Measurements from ENCODE around the gene PLEKHG1. TPM values are rescaled to one million over a fixed set of nuclear protein-coding genes. Genes with fewer than 3 reads are reported as not detected.

The PLEKHG1 gene
- total and polyA plus RNA-seq, 4 donors: 3.0 to 11.9 (median 5.2) TPM

- H3K9me3 ChIP-seq (ENCODE audit: control insufficient read depth in 4 of 4, low read length in 3 of 4): no peaks in the 10 kb centered on the region
- H3K27me3 ChIP-seq (ENCODE audit: control insufficient read depth in 4 of 4, insufficient read depth in 4 of 4, low read length in 3 of 4): no peaks in the 10 kb centered on the region
- TF ChIP-seq HNF4G (IDR thresholded peaks at IDR 0.05) (no peak), YY1 (IDR thresholded peaks at IDR 0.05) (no peak), RXRA (IDR thresholded peaks at IDR 0.05) (no peak), MAX (IDR thresholded peaks at IDR 0.05) (no peak), JUND (IDR thresholded peaks at IDR 0.05) (no peak)
- TF ChIP-seq, protein P1, sequence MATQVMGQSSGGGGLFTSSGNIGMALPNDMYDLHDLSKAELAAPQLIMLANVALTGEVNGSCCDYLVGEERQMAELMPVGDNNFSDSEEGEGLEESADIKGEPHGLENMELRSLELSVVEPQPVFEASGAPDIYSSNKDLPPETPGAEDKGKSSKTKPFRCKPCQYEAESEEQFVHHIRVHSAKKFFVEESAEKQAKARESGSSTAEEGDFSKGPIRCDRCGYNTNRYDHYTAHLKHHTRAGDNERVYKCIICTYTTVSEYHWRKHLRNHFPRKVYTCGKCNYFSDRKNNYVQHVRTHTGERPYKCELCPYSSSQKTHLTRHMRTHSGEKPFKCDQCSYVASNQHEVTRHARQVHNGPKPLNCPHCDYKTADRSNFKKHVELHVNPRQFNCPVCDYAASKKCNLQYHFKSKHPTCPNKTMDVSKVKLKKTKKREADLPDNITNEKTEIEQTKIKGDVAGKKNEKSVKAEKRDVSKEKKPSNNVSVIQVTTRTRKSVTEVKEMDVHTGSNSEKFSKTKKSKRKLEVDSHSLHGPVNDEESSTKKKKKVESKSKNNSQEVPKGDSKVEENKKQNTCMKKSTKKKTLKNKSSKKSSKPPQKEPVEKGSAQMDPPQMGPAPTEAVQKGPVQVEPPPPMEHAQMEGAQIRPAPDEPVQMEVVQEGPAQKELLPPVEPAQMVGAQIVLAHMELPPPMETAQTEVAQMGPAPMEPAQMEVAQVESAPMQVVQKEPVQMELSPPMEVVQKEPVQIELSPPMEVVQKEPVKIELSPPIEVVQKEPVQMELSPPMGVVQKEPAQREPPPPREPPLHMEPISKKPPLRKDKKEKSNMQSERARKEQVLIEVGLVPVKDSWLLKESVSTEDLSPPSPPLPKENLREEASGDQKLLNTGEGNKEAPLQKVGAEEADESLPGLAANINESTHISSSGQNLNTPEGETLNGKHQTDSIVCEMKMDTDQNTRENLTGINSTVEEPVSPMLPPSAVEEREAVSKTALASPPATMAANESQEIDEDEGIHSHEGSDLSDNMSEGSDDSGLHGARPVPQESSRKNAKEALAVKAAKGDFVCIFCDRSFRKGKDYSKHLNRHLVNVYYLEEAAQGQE (IDR thresholded peaks at IDR 0.05): no peak
- H3K27ac ChIP-seq (ENCODE audit: low read depth in 1 of 2, low read length in 2 of 2): no peak overlapping the region
- no peaks in the 10 kb centered on the region for H3K36me3 ChIP-seq (ENCODE audit: control insufficient read depth in 4 of 4, insufficient read depth in 3 of 4, low read depth in 1 of 4, low read length in 3 of 4)
- H3K4me3 ChIP-seq (ENCODE audit: low read depth in 1 of 3, low read length in 3 of 3): no peak overlapping the region
- peaks cover 18 to 45% (median 31%) of the 10 kb centered on the region in 4 donors for H3K4me1 ChIP-seq (ENCODE audit: control insufficient read depth in 4 of 4, insufficient read depth in 4 of 4, low read length in 3 of 4)
- 85% methylated on average over 4 of the region's 4 CpGs for WGBS
- no peak overlapping the region for H3K9ac ChIP-seq (ENCODE audit: low read depth in 1 of 2, low read length in 2 of 2)
- DNase-seq (ENCODE audit: low spot score): no peak
These were observed 34.7 kb downstream of the PLEKHG1 start for GRCh38 chr6:150634176-150634963.

DNA sequence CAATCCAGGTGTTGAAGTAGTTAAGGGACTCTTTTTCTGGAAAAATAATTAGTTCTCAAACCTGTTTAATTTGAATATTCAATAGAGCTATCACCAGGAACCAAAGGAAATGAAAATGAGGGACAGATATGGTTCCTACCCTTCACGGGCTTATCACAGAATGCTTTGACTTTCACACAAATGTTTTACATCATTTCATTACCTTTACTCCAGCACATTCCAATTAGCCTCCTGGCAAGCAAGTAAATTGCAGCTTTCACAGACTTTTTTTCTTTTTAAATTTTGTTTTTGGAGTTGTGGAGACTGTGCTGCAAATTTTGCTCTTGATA, 35.2 kb downstream of the PLEKHG1 start:
- peaks cover 20 to 51% (median 35%) of the 10 kb centered on the region in 4 donors for H3K4me1 ChIP-seq (ENCODE audit: control insufficient read depth in 4 of 4, insufficient read depth in 4 of 4, low read length in 3 of 4)
- H3K36me3 ChIP-seq (ENCODE audit: control insufficient read depth in 4 of 4, insufficient read depth in 3 of 4, low read depth in 1 of 4, low read length in 3 of 4): no peaks in the 10 kb centered on the region
- 64% methylated on average over 1 of the region's 1 CpG for WGBS
- no peak for DNase-seq (ENCODE audit: low spot score)
- no peak overlapping the region for H3K27ac ChIP-seq (ENCODE audit: low read depth in 1 of 2, low read length in 2 of 2)
- no peak overlapping the region for H3K4me3 ChIP-seq (ENCODE audit: low read depth in 1 of 3, low read length in 3 of 3)
- H3K27me3 ChIP-seq (ENCODE audit: control insufficient read depth in 4 of 4, insufficient read depth in 4 of 4, low read length in 3 of 4): no peaks in the 10 kb centered on the region
- no peaks in the 10 kb centered on the region for H3K9me3 ChIP-seq (ENCODE audit: control insufficient read depth in 4 of 4, low read length in 3 of 4)
- H3K9ac ChIP-seq (ENCODE audit: low read depth in 1 of 2, low read length in 2 of 2): no peak overlapping the region
- TF ChIP-seq GABPA (IDR thresholded peaks at IDR 0.05 in 1 of 2, conservative IDR thresholded peaks at IDR 0.05 in 1 of 2) (no peak), FOXA2 (IDR thresholded peaks at IDR 0.05) (no peak), NR2F2 (IDR thresholded peaks at IDR 0.05) (no peak), SP1 (IDR thresholded peaks at IDR 0.05) (no peak), TAF1 (conservative IDR thresholded peaks at IDR 0.05) (no peak), CTCF (IDR thresholded peaks at IDR 0.05; ENCODE audit: low read depth, low read length, missing input control) (no peak), RXRA (IDR thresholded peaks at IDR 0.05) (no peak), EGR1 (IDR thresholded peaks at IDR 0.05; ENCODE audit: low read depth in 2 of 2) (no peak), HNF4A (conservative IDR thresholded peaks at IDR 0.05) (no peak)
- TF ChIP-seq, protein P2, sequence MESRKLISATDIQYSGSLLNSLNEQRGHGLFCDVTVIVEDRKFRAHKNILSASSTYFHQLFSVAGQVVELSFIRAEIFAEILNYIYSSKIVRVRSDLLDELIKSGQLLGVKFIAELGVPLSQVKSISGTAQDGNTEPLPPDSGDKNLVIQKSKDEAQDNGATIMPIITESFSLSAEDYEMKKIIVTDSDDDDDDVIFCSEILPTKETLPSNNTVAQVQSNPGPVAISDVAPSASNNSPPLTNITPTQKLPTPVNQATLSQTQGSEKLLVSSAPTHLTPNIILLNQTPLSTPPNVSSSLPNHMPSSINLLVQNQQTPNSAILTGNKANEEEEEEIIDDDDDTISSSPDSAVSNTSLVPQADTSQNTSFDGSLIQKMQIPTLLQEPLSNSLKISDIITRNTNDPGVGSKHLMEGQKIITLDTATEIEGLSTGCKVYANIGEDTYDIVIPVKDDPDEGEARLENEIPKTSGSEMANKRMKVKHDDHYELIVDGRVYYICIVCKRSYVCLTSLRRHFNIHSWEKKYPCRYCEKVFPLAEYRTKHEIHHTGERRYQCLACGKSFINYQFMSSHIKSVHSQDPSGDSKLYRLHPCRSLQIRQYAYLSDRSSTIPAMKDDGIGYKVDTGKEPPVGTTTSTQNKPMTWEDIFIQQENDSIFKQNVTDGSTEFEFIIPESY (IDR thresholded peaks at IDR 0.05): no peak

All from liver (tissue), 9 donors.